Renal cortex interstitium (tissue), 11 donors: Measurements from ENCODE around the gene NOC2L. TPM values are rescaled to one million over a fixed set of nuclear protein-coding genes. Genes with fewer than 3 reads are reported as not detected.

Experiments
- DNase-seq, 11 donors: peaks; one replicate each; pipeline ENCODE4 v3.0.0-alpha.2; 2013; ENCODE audit warnings: low read depth in 9 of 11, low spot score in 4 of 11; ENCODE audit errors: extremely low read depth in 1 of 11
- polyA plus RNA-seq, 3 donors: library from polyadenylated mRNA; unstranded; fragments of 120-200 nt; gene quantifications; one replicate each; pipeline ENCODE4 v1.2.1, GENCODE V29; 2013; ENCODE audit not compliant: insufficient read length in 3 of 3

The NOC2L gene
- polyA plus RNA-seq, 3 donors, result 52.0 to 64.3 (median 64.2) TPM

DNA sequence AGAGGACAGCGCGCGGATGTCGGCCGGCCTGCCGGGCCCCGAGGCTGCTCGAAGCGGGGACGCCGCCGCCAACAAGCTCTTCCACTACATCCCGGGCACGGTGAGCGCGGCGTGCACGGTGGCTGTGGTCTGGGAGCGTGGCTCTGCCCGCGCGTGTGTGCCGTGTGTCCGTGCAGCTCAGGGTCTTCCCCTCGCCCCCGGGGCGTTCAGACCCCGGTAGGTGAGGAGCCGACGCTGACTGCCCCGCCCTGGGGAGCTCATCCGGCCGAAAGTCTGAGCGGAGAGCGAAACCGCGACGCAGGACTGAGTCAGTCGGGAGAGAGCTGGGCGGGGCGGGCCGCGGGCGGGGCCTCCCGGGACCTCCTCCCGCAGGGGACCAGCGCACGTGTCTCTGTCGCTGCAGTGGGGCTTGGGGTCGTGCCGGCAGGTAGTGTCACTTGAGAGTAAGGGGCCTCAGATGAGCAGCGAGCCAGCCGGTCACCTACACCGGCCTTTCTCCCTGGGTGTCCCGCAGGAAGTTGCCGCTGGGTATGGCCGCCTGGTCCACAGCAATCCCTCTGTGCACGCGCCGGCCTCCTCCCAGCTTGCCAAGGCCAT lies 7.7 kb upstream of the NOC2L start:
- DNase-seq, result no peak

DNA sequence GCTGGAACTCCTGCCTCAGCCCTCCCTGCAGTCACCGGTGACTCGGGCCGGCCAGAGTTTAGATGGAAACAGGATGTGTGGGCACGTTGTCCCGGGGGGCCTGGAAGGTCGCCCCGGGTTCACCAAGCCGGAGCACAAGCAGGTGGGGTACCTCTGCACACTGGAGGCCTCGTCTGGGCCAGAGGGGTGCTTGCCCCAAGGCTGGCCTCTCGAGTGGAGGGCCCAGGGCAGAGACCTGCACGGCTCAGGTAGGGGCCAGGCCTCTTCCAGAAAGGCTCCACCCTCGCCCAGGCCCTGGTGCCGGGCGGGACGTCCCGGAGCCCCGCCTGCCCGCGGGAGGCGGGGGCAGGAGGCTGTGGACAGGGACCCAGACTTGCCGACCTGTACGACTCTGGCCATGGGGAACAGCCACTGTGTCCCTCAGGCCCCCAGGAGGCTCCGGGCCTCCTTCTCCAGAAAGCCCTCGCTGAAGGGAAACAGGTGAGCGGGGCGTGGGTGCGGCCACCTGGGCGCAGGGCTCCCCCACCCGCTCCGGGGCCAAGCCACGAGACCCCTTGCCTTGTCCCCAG lies 7.2 kb upstream of the NOC2L start, which contains the start of gene PLEKHN1:
TSS of gene PLEKHN1 (plus strand) at position 348 of the 569 bp plus-strand sequence. CDS start at position 398, 50 bp downstream.
- no peak for DNase-seq

DNA sequence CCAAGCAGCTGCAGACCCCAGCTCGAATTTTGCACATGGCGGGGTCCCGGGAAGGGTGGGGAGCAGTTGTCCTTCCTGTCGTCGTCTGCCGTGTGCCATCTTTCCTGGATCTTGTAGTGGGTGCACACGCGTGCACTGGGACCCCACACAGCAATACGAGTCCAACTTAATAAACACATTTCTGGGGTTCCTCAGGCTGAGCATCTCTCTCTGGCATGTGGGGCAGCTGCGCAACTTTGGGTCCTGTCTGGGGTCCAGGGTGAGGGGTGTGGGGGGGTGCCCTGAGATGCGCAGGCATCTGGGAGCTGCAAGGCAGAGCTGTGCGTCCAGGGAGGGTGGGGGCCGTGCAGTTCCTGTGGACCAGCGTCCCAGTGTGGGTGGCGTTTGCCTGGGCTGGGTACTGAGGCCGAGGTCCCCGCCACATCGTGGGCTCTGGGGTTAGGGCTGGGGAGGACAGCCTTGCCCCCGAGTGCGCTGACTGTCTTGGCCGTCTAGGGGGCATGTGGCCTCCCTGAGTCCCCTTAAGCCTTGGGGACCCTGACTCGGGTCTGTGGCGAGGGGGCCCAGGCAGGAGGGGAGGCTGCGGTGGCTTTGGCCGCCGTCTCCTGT lies 6.6 kb upstream of the NOC2L start:
- no peak for DNase-seq

DNA sequence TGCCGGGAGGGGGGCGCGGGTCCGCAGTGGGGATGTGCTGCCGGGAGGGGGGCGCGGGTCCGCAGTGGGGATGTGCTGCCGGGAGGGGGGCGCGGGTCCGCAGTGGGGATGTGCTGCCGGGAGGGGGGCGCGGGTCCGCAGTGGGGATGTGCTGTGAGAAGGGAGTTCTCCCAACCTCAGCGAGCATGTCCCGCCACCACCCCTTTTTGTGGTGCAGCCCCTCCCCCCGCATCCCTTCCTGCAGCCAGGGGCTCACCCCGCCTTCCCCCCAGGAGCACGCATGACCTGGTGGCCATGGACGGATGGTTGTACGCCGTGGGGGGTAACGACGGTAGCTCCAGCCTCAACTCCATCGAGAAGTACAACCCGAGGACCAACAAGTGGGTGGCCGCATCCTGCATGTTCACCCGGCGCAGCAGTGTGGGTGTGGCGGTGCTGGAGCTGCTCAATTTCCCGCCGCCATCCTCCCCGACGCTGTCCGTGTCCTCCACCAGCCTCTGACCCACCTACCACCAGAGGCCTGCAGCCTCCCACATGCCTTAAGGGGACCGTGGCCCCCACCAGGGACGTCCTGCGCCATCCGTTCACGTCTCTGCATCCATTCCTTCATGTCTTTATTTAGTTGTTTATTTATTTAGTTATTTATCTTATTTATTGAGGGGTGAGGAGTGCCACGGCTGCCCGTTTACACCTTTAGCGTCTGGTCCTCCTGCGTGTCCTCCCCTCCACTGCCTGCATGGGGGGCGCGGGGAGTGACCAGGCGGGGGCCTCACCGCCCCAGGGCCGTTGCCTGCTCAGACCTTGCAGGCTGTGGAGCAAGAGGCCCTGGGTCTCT lies 5.9 kb upstream of the NOC2L start:
- no peak for DNase-seq

DNA sequence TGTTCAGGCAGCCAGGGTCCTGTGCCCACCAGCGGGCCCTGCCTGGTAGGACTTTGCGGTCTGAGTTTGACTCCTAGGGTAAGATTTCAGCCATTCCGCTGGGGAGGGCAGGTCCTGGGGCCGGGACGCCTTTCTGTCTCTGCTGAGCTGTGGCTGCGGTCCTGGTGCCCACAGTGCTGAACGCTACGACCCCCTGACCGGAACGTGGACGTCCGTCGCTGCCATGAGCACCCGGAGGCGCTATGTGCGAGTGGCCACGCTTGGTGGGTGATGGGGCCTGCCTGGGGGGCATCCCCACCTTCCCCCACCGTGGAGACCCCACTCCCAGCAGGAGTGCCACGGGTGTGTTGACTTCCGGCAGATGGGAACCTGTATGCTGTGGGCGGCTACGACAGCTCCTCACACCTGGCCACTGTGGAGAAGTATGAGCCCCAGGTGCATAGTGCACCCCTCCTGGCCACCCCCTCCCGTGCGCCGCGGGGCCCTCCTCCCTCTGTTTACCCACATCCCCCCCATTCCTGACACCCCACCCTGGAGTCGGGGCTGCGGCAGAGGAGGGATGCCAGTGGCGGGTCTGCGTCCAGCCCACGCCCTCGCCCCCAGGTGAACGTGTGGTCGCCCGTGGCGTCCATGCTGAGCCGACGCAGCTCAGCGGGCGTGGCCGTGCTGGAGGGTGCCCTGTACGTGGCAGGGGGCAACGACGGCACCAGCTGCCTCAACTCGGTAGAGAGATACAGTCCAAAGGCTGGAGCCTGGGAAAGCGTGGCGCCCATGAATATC lies 4.9 kb upstream of the NOC2L start:
- no peak for DNase-seq

DNA sequence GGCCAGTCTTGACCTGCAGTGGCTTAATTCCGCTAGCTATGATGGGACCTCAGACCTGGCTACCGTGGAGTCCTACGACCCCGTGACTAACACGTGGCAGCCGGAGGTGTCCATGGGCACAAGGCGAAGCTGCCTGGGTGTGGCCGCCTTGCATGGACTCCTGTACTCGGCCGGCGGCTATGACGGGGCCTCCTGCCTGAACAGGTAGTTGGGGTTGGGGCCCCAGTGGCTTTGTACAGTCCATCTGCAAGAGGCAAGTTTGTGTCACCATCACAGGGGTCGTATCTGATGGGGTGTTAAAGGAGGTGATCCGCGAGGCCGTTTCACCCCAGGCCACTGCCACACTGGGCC lies 4.2 kb upstream of the NOC2L start:
- no peak for DNase-seq

DNA sequence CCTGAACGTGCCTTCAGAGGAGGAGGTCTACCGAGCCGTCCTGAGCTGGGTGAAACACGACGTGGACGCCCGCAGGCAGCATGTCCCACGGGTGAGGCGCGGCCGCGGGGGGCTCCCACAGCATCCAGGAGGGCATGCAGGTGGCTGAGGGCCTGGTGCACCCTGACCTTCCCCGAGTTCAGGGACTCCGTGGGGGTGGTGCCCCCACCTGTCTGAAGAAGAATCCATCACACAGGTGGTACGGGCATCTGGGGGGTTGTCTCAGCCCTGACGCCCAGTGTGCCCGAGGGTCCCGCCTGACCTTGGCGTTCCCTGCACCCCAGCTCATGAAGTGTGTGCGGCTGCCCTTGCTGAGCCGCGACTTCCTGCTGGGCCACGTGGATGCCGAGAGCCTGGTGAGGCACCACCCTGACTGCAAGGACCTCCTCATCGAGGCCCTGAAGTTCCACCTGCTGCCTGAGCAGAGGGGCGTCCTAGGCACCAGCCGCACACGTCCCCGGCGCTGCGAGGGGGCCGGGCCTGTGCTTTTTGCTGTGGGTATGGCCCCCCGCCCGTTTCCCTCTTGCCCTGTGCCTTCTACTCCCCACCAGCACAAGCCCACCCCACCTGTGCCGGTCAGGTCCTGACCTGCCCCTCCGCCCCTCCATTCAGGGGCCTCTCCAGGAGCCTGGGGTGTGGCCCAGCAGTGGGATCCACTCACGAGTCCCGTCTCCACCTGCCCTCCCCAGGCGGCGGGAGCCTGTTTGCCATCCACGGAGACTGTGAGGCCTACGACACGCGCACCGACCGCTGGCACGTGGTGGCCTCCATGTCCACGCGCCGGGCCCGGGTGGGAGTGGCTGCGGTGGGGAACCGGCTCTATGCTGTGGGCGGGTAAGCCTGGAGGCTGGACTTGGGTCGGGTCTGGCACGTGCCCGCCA lies 3.6 kb upstream of the NOC2L start:
- no peak for DNase-seq

DNA sequence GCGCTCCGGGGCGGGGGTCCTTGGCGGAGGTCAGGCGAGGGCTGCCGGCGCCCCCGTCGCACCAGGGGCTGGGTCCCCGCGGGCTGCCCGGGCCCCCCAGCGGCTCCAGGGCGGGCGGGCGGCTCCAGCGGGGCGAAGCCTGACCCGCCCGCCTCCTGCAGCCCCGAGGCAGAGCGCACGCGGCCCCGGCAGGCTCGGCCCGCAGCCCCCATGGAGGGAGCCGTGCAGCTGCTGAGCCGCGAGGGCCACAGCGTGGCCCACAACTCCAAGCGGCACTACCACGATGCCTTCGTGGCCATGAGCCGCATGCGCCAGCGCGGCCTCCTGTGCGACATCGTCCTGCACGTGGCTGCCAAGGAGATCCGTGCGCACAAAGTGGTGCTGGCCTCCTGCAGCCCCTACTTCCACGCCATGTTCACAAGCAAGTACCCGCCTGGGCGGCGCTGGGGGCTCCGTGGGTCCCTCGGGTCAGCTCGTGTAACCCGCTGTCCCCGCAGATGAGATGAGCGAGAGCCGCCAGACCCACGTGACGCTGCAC lies 2.1 kb upstream of the NOC2L start:
- no peak for DNase-seq

DNA sequence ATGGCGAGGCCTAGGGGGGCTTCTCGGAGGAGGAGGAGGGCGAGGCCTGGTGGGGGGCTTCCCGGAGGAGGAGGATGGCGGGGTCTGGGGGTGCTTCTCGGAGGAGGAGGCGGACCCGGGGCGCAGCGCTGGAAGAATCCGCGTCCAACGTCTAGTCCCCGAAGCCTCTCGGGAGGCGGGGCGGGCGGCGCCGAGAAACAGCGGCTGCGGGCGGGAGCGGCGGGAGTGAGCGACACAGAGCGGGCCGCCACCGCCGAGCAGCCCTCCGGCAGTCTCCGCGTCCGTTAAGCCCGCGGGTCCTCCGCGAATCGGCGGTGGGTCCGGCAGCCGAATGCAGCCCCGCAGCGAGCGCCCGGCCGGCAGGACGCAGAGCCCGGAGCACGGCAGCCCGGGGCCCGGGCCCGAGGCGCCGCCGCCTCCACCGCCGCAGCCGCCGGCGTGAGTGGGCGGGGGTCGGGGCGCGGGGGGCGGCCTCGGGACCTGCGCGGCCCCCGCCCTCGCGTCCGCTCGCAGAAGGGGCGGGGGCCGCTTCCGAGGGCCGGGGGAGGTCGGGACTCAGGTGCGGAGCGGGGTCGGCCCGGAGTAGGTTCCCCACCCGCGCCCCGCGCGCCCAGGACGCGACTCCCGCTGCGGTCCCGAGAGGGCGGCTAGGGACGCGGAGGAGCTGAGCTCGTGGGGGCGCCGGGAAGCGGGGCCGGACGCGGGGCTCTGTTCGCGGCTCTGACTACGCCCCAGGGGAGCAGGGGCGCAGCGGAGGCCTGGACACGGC lies 1.5 kb upstream of the NOC2L start, which contains the start of gene KLHL17:
TSS of gene KLHL17 (plus strand) at position 222 of the 769 bp plus-strand sequence. CDS start at position 332, 110 bp downstream.
- DNase-seq, result no peak

DNA sequence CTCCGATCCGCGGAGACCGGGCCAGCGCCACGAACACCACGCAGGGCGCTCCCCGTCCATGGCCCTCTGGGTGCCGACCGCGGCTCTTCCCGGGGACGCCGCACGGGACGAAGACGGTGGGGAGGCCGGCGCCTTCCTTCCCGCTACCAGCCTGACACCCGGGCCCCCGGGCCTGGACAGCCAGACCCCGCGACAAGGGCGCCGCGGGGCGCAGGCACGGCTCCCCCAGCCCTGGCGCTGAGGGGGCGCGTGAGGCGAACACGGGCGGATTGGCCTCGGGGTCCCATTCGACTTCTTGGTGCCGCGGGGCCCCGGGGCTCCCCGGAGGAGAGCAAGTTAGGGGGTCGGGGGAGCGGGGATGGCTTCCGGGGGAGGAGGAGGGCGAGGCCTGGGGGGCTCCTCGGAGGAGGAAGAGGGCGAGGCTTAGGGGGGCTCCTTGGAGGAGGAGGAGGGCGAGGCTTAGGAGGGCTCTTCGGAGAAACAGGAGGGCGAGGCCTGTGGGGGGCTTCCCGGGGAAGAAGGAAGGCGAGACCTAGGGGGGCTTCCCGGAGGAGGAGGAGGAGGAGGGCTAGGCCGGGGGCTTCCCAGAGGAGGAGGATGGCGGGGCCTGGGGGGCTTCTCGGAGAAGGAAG lies 791 bp upstream of the NOC2L start:
- DNase-seq, result no peak

DNA sequence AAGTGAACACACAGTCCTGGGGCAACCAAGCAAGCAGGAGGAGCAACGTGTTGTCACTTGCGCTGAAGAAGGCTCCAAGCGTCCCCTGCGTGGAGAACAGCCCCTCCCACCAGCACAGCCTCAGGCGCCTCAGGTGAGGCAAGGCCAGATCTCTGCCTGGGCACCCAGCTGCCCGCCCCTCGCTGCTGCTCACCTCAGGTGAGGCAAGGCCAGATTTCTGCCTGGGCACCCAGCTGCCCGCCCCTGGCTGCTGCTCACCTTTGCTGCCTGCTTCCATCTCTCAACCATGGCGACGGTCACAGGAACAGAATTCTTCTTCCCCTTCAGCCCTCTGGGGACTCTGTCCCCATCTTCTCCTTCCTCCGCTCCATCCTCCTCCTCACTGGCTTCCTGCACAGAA lies 2.4 kb downstream of the NOC2L start:
- DNase-seq, result no peak

DNA sequence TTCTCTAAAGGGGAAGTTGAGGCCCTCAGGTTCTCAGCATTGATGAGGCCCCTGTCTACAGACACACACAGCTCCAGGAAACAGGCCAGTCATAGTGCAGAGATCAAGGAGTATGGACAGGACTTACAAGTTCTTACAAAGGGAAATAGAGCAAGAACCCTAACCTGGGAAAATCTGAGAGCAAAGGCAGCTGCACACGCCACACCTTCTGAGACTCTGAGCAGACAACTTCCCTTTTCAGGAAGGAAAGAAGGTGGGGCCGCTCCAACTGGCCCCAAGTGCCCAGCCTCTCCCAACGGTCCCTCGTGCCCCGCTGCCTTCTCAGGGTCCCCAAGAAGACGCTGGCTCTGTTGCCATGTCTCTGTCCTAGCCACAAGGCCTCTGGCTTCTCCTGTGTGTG lies 3.6 kb downstream of the NOC2L start:
- no peak for DNase-seq

DNA sequence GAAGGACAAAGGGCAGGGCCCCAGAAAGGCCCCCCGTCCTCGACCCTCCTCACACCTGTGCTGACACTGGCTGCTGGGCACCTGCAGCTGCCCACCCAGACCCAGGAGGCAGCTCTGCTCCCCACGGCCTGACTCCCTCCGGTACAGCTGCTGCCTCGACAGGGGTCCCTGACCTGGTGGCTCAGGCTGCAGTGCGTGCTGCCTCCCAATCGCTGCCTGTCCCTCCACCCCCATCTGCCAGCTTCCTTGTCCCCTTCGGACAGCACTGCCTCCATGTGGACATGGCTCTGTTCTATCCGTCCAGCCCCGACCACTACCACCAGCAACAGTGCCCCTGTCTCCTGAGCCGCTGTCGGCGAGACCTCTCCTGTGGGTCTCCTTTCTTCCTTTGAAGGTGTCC lies 4.1 kb downstream of the NOC2L start:
- DNase-seq, result no peak

DNA sequence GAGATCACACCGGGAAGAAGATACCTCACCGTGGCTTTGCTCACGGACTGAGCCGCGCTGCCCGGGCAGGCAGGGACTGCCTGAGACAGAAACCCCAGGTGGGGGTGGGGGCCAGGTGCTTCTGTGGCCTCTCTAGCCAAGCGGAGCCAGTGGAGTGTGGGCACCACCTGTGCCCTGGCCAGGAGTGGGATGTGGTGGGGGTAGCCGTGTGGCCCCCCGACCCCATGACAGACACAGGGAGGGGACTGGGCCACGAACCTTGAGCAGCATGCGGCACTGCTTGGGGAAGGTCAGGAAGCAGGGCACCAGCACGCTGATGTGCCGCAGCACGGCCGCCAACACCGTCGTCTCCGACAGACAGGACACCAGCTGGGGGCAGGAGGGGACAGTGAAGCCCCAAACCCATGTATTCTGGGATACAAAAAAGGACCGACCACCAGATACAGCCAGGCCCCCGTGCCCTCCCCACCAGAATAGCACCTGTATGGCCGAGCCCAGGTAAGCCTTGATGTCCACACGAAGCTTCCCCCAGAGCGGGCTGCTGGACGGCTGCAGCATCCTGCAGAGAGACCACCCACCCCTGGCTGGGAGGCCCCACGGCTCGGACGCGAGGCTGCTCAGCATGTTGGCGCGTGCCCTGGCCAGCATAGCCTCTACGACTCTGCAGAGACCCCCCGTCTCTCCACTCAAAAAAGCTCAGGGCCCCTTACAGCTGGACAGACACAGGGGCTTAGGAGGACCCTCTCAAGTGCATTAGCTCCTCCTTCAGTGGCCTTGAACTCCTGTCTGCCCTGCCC lies 5.3 kb downstream of the NOC2L start:
- DNase-seq, result no peak

DNA sequence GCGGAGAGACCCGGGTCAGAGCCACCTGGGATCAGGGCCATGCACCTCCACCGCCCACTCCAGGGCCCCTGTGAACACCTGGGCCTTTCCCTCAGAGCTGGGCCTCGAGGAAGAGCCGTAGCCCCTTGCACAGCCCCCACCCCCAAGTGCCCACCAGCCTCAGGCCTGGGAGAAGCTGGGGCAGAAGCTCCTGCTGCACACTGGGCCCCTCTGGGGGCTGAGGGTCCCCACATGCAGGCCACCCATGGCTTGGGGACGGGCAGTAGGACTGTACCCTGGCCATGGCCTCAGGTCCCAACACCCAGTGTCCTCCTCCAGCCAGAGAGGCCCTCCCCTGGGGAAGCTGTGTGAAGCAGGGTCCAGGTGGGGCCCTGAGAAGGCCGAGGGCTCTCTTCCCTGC lies 6.5 kb downstream of the NOC2L start:
- DNase-seq, result no peak

DNA sequence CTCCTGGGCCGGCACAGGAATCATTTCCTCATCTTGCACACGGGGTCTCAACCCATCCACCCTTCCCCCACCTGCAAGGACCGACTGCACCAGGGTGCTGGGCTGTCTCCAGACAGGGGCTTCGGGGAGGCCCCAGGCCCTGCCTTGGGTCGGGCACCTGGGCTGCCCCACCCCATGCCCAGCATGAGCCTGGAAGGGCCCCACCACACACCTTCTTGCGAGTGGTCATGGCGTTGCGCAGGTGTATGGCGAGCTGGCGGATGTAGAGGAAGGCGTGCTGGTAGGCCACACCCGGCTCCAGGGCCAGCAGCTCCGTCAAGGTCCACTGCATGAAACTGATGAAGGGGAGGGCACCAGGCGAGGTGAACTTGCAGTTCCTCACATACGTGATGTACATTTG lies 6.9 kb downstream of the NOC2L start:
- no peak for DNase-seq
